ENCODE results near the gene MT3.
"Not testable (repeated sequence)": the region's sequence is repeated elsewhere in the genome, so short reads cannot be mapped to it uniquely, and the experiment has no call there.

MT3 gene

DNA sequence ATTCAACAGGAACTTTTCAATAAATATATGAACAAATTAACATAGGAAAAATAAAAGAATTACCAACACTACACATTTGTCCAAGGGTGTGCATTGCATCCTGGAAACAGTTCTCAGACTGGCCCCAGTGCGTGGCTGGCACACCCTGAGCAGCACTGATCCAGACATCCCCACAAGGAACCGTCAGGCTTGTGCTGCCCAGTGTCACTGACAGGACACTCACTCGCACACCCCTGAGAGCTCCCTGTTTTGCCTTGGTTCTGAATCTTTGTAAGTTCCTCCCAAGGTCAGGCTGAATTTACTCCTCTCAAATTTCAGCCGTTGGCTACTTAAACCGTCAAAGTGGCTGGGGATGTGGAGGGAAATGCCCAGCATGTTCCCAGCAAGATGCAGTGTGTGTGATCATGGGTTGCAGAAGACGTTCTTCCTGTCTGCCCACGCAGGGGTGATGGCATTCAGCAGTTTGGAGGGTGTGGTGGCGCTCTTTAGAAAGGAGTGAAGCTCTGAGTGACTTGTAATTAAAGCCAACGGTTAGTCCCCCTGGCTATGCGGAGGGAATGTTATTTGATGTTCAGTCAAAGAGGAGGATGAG is 20.8 kb downstream of the MT3 start:
- DNase-seq, result no peak

DNA sequence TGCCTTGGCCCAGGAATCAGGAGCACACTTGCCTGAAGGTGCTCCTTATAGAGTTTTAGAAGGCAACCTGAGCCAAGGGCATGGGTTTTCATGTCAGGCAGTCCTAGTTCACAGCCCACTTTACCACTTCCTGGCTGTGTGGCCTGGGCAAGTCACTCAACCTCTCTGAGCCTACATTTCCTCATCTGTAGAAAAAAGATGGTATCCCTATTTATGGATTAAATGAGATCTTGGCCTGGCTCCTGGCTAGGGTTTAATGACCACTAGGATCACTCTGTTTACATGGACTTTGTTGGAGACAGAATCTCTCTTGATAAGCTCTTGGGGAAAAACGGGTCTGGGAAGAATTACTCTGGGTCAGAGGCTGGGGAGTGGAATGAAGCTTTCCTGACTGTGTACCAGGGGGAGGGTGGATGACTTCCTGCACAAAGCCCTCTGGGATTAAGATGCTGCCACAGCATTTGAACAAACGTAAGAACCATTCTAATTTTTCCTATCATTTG is 21.3 kb downstream of the MT3 start:
- DNase-seq, result no peak

DNA sequence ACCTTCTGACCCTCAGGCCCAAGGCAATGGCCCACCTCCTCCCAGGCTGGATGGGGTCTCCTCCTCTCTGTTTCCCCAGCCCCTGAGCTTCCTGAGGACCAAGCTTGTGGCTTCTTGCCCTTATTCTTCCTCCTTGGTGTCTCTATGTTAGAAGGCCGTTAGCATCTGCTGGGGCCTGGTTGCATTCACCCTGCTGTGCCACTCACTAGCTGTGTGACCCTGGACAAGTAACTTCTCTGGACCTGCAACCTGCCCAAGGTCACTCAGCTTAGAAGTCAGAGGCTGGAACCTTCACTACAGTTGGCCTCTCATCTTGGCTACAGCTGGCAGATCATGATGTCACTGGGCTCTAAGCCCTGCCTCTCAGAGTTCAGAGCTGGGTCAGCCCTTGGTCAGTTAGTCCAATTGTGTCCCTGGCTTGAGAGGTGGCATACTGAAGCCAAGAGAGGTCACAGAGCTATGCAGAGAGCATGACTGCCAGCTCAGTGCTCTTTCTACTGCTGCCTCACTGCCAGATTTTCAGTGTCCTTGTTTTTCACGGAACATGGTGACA is 22.0 kb downstream of the MT3 start:
- DNase-seq, result no peak

DNA sequence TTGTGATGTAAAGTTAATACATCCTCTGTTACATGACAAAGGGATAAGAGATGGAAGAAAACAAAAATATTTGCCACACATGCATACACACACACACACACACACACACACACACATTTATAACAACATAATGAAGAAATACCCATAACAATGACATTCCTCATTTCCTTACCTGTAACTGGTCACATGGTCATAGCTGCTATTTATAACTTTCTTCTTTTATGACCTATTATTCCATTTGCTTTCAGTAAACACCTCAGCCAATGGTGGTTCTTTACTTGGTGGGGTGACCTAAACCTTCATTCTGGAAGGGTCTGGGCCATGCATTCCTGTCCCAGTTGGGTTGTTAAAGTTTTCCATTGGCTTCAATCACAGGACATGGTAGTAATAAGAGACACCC is 24.4 kb downstream of the MT3 start:
- no peak for DNase-seq

DNA sequence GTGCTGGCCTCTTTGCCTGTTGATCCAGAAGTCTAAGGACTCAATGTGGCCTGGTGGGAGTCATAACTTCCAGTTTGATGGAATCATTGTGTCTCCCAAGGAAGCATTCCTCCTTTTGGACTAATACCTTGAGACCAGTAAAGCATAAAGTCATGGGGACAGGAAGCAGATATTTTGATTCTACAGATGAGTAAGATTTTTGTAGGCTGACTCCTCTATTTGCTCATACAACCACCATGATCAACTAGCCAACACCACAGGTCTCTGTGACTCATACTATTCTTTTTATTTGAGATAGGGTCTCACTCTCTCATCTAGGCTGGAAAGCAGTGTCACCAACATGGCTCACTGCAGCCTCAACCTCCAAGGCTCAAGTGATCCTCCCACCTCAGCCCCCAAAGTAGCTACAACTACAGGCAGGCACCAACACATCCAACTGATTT is 25.2 kb downstream of the MT3 start:
- DNase-seq, result no peak

DNA sequence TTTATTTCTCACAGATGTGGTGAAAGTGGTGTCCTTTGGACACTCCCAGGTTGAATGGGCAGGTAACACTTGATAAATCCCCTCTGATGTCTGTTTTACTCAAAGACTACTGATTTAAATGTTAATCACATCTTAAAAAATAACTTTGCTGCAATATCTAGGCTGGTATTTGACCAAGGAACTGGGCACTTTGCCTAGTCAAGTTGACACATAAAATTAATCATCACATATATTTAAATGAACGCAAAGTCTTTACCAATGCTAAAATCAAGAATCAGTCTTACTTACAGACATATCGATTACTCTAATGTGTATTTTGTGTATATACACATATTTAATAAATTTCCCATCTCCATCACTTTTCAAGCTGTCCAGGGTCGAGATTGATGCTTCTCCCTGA is 26.0 kb downstream of the MT3 start:
- DNase-seq, result no peak

DNA sequence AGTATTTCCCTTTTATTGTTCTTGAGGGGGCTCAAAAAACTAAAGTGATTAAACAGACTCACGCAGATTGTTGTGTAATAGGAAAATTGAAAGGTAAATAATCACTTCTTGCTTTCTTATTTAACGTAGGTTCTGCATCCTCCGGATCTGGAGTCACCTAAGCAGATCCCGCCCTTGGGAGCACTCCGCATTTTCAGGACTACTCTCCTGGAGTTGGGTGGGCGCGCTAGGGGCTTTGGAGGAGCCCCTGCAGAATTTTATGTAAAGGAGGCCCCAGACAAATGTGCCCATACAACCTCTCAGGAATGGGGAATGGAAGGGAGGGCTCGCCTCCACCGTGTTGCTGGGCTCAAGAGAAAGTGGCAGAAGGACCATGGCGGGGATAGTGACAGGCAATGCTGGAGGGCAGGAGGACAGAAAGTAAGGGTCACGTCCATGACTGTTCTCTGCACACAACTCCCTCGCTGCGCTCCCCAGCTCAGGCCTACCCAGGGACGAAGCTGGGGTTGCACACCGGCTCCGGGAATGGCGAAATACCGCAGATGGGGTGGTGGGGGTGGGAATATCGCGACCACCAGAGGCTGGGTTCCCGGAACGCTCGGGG is 27.4 kb downstream of the MT3 start:
- DNase-seq, result no peak

DNA sequence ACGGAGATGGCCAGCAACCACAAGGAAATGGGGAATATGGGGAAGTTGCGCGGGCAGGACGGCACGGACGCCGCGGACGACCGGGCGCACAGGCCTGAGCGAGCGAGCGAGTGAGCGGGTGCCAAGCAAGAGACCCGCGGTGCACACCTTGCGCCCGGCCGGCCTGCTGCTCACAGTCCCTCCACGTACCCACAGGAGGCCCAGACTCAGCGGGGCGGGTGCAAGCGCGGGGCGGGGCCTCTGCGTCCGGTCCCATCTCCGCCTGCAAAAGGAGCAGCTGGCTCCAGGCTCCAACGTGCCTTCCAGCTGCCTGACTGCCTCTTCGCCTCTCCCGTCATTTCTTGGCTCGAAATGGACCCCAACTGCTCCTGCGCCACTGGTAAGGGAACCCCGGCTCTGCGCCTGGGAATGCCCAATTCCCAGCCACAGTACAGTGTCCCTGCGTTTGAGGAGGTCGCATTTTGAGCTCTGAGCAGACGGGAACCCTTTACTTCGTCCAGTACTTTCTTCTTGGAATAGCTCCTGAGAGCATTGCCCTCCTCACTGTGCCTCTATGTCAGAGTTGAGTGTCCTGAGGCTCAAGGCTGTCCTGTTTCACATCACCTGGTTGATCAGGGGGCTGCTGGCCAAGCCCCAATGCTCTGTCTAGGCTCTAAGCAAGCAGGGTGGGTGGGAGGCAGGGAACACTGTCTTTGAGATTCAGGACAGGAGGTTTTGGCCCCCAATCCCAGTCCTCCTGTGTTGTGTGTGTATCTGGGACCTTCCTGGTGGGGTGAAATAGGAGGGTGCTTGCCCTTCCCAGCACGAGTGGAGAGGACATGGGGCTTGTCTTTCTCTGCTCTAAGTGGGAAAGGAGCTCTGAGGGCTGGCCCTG is 28.1 kb downstream of the MT3 start:
- no peak for DNase-seq

DNA sequence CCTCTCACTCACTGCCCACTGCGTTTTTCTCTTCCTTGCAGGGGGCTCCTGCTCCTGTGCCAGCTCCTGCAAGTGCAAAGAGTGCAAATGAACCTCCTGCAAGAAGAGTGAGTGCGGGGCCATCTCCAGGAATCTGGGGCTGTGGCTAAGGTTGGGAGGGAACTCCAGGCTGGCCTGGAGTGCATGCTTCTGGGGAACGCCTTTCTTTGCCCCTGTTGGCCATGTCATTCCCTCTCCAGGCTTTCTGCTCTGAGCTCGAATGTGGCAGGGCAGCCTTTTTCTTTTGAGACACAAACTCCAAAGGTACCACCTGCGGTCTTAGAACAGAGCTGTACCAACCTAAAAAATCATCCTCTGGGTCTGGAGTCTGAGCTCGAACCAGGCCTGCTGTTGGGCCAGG is 28.8 kb downstream of the MT3 start:
- no peak for DNase-seq

DNA sequence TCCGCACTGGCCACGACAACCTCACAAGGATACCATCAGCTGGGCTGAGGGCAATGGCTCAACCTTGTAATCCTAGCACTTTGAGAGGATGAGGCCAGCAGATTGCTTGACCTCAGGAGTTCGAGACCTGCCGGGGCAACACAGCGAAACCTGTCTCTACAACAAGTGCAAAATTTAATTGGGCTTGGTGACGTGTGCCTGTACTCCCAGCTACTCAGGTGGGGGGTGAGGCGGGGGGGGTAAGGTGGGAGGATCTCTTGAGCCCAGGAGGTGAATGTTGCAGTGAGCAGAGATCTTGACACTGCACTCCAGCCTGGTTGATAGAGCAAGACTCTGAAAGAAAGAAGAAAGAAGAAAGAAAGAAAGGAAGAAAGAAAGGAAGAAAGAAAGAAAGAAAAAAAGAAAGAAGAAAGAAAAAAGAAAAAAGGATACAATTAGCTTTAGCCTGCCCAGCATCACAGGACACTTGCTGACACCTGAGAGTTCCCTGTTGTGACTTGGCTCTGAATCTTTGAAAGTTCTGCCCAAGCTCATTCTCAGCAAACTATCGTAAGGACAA is 31.1 kb downstream of the MT3 start:
- DNase-seq, result no peak

DNA sequence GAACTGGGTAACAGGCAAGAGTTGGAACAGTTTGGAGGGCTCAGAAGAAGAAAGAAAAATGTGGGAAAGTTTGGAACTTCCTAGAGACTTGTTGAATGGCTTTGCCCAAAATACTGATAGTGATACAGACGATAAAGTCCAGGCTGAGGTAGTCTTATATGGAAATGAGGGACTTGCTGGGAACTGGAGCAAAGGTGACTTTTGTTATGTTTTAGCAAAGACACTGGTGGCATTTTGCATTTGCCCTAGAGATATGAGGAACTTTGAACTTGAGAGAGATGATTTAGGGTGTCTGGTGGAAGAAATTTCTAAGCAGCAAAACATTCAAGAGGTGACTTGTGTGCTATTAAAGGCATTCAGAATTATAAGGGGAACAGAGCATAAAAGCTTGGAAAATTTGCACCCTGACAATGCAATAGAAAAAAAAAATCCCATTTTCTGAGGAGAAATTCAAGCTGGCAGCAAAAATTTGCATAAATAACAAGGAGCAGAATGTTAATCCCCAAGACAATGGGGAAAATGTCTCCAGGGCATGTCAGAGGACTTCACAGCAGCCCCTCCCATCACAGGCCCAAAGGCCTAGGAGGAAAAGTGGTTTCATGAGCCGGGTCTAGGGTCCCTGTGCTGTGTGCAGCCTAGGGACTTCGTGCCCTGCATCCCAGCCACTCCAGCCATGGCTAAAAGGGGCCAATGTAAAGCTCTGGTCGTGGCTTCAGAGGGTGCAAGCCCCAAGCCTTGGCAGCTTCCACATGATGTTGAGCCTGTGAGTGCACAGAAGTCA is 32.5 kb downstream of the MT3 start:
- not testable (repeated sequence) for DNase-seq

DNA sequence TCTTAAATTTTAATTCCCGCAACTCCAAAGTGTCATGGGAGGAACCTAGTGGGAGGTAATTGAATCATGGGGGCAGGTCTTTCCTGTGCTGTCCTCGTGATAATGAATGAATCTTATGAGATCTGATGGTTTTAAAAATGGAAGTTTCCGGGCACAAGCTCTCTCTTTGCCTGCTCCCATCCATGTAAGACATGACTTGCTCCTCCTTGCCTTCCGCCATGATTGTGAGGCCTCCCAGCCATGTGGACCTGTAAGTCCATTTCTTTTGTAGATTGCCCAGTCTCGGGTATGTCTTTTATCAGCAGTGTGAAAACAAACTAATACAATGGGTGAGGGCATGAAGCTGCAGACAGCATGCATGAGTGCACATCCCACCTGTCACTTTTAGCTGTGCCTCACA is 33.9 kb downstream of the MT3 start:
- DNase-seq, result not testable (repeated sequence)

DNA sequence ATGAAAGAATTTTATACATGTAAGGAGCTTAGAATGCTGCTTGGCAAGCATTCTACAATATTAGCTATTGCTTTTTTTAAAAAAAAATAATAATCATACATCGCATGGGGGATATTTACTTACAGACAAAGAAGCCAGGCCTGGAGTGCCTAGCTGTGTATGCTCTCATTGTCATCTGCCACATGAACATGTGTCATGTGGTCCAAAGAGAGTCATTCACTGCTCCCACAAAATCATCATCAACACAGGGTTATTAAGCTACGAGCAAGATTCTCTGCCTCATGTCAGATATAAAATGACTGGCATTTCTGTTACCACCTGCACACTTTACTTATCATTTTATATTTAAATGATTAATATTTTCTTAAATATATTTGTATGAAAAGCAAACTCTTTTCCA is 34.3 kb downstream of the MT3 start:
- no peak for DNase-seq

DNA sequence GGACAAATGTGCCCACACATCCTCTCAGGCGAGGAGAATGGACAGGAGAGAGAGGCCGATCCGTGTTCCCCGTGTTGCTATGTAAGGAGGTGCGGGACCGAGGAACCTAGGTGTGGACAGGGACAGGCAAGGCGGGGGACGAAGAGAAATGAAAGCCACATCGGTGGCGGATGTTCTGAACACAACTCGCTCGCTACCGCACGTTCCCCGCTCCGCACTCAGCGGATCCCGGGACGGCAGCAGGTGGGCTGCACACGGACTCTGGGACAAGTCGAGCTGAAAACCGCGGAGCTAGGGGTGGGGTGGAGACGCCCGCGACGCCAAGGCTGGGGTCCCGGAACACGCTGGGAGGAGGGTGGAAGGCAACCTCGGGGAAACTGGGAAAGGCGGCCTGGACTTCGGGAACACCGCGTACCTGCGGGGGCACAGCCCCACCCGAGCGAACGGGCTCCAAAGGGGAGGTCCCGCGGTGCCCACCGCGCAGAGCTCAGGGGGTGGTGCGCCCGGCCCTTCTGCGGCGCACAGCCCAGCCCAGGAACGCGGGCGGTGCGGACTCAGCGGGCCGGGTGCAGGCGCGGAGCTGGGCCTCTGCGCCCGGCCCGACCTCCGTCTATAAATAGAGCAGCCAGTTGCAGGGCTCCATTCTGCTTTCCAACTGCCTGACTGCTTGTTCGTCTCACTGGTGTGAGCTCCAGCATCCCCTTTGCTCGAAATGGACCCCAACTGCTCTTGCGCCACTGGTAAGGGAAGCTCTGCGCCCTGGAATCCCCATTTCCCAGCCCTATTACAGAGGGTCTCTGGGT is 36.0 kb downstream of the MT3 start, which contains the start of gene MT1E:
Gene MT1E, plus strand, starts transcription at position 642 of the 803 bp plus-strand sequence. Its CDS starts 71 bp downstream, at position 713.
- DNase-seq, result peak; percentile 44

DNA sequence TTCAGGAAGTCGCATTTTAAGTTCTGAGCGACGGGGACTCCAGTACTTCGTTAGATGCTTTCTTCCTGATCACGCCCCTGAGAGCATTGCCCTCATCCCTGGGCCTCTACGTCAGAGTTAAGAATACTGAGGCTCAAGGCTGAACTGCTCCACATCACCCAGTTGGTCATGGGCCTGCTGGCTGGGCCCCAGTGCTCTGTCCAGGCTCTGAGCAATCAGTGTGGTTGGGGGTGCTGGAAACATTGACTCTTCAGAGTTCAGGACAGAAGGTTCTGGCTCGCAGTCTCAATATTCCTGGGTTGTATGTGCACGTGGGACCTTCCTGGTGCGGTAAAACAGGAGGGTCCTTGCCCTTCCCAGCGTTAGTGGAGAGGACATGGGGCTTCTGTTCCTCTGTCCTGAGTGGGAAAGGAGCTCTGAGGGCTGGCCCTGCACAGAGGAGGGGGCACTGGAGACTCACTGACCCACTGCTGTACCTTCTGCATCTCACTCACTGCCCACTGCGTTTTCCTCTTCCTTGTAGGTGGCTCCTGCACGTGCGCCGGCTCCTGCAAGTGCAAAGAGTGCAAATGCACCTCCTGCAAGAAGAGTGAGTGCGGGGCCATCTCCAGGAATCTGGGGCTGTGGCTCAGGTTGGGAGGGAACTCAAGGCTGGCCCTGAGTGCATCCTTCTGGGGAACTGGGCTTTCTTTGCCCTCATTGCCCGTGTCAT is 36.8 kb downstream of the MT3 start:
- no peak for DNase-seq

DNA sequence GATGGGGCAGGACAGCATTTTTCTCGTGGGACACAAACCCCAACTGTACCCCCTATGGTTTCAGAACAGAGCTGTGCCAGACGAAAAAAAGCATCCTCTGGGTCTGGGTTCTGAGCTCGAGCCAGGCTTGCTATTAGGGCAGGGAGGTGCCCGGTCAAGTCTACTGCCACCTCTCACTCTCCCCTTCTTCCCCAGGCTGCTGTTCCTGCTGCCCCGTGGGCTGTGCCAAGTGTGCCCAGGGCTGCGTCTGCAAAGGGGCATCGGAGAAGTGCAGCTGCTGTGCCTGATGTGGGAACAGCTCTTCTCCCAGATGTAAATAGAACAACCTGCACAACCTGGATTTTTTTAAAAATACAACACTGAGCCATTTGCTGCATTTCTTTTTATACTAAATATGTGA is 37.4 kb downstream of the MT3 start:
- DNase-seq, result no peak

DNA sequence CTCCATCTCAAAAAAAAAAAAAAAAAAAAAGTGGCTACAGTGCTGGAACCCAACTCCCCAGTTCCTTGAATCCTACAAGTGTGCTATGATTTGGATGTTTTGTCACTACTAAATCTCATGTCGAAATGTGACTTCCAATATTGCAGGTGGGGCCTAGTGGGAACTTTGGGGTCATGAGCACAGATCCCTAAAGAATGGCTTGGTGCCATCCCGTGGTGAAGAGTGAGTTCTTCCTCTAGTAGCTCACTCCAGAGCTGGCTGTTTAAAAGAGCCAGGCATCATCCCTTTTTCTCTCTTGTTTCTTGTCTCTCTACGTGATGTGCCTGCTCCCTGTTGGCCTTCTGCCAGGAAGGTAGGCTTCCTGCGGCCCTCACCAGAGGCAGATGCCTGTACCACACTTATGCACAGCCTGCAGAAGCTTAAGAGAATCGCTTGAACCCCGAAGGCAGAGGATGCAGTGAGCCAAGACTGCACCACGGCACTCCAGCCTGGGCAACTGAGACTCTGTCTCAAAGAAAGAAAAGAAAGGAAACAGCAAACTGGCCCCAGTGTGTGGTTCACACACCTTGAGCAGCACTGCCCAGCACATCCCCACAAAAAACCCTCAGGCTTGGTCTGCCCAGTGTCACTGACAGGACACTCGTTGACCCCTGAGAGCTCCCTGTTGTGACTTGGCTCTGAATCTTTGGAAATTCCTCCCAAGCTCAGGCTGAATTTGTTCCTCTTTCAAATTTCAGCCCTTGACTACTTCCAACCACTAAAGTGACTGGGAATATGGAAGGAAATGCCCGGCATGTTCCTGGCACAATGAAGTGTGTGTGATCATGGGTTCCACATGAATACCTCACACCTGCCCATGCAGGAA is 39.4 kb downstream of the MT3 start:
- DNase-seq, result no peak

DNA sequence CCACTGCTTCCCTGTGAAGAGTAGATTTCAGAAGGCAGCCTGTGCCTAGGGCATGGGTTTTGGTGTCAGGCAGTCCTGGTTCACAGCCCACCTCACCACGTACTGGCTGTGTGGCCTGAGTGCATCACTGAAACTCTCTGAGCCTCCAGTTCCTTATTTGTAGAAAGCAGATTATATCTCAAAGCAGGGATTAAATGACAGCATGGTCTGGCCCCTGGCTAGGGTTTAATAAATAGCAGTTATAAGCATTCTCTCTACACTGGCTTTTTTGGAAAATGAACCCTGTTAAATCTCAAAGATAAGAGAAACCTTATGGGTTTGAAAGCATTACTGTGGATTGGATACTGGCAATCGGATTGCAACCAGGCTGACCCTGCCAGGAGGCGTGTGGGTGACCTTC is 40.2 kb downstream of the MT3 start:
- no peak for DNase-seq

DNA sequence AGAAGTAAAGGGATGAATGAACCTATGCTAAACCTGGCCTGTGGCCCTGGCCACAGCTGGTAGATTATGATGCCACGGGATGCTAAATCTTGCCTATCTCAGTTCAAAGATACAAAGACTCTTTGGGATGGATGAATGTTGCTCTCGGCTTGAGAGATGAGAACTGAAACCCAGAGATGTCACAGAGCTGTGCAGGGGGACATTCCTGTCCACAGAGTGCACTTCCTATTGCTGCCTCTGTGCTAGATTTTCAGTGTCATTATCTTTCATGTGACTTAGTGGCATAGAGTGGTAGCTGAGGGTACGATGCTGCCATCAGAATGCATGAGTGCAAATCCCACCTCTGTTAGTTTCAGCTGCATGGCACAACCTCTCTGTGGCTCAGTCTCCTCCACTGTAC is 40.8 kb downstream of the MT3 start:
- no peak for DNase-seq

DNA sequence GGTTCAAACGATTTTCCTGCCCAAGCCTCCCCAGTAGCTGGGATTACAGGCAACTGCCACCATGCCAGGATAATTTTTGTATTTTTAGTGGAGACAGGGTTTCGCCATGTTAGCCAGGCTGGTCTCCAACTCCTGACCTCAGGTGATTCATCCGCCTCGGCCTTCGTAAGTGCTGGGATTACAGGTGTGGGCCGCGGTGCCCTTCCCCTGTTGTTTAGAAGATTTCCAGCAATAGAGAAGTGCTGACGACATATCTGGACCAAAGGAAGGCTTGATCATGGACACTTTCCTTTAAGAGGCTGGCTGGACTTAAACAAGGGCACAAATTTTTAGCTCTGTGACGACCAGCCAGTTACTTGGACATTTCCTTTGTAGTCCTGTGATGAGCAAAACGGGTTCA is 41.9 kb downstream of the MT3 start:
- DNase-seq, result no peak
